Stimulated activated CD8-positive, alpha-beta memory T cell treated with anti-CD3 and anti-CD28 coated beads, Interleukin-15, amount 100 ng/mL, for 4 hours (primary cell): Measurements from ENCODE around the gene CDC20.
A peak's percentile ranks its signal among the peaks of the same experiment; 100 is the strongest.
"Not testable (repeated sequence)": the region's sequence is repeated elsewhere in the genome, so short reads cannot be mapped to it uniquely, and the experiment has no call there.

Experiments used
- DNase-seq, 2 donors: peaks; one replicate each; pipeline ENCODE4 v3.0.0-alpha.2; 2020; ENCODE audit warnings: low read depth in 2 of 2

Gene CDC20

DNA sequence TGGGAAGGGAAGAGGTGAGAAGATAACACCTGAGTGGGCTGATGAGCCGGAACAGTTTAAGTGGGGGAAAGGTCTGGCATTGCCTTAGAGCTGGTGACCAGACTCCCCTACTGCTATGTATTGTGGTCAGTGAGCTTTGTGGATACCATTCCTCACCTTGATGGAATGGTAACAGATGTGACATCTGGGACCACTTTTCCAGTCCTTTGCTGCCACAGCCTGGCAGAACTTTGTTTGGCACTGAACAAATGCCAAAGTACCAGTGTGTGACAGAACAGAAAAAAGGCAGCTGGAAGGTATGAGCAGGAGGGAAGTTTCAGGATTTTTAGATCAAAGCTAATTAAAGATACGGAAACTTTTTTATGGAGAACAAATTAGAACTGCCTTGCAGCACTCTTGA lies 24.7 kb downstream of the CDC20 start:
- no peak for DNase-seq

GRCh38 chr1:43386676-43387075 lies 27.9 kb downstream of the CDC20 start:
- DNase-seq: no peak

GRCh38 chr1:43387976-43388599 lies 29.3 kb downstream of the CDC20 start:
- DNase-seq: no peak

- no peak for DNase-seq
Measured at GRCh38 chr1:43388613-43389012, 29.8 kb downstream of the CDC20 start.

DNA sequence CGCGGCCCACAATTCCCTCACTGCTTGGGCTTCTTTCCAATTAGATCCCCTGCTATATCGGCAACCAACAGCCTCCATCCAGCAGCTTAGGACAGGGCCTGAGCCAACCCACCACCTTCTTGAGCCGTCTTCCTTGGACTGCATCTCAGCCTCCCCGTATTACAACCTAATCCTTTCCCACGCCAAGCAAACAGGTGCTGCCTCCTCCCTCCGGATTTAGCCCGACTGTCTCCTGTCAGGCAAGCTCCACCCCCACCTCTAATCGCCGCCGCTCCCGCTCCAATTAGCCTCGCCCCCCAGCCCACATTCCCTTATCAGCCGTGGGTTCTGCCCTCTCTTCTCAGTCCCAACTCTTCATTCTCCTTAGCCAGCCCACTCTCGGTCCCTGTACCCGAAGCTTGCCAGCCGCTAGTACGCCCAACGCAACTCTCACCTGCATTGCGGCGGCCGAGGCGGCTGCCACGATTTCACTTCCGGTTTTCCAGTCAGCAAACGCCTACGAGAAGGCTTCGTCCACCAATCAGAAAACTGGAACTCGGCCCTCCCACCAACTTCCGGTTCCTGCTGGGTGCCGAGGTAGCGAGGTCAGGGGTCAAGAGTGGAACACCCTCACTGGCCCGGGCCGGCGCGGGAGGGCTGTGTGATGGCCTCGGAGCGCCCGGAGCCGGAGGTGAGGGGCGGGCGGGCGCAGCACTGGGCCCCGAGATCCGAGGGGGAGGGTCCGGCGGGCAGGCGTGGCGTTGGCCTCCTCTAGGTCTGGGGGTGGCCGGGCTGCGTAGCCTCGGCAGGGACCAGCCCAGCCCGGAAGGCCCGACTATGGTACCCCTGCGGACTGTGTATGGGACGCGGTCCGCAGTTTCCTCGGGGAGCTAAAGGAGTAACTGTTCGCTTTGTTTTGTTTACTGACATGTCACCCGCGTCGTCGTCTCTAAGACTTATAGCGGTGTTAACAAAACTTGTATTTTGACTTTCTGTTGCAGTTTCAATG lies 30.8 kb downstream of the CDC20 start, which contains the start of the genes MED8 and SZT2:
MED8 (minus strand) TSS at position 475 of the 988 bp plus-strand sequence; CDS start at position 439, 36 bp downstream.
SZT2 (plus strand) TSS at position 574 of the 988 bp plus-strand sequence; CDS start at position 644, 70 bp downstream.
- peak; percentile 82 to 88 for DNase-seq

DNA sequence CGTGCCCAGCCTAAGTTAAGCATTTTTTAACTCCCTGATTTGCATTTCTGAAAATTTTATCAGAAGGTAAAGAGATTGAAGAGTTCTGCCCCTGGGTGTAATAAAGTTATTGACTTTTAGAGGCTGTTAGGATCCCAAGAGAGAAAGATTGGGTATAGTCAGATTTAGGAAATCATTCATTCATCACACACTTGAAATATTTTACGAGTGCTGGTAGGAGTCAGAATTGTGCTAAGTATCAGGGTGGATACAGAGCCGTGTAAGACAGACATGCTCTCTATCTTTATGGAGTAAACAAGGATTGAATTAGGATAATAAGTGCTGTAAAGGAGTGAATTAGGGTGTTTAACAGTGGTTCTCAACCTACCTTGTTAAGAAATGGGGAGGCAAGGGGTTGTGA lies 33.9 kb downstream of the CDC20 start:
- DNase-seq: no peak

- DNase-seq: no peak
Measured at GRCh38 chr1:43395523-43395922, 36.7 kb downstream of the CDC20 start.

DNA sequence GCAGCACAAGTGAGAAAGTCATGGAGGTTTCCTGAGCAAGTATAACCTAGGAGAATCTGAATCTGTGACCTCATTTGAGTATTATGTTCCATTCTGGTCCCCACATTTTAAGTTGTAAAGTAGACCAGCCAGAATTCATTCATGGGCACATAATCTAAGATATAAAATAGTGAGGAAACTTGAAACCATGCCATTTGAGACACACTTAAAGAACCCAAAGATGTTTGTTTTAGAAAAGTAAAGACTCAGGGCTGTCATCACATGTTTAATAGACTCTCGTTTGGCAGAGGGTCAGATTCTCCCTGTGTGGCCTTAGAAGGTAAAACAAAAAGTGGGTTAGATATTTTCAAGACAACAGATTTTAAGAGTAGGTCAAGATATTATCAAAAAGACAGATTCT lies 37.3 kb downstream of the CDC20 start:
- DNase-seq: no peak

- DNase-seq: no peak
Measured at GRCh38 chr1:43398227-43398626, 39.4 kb downstream of the CDC20 start.

DNA sequence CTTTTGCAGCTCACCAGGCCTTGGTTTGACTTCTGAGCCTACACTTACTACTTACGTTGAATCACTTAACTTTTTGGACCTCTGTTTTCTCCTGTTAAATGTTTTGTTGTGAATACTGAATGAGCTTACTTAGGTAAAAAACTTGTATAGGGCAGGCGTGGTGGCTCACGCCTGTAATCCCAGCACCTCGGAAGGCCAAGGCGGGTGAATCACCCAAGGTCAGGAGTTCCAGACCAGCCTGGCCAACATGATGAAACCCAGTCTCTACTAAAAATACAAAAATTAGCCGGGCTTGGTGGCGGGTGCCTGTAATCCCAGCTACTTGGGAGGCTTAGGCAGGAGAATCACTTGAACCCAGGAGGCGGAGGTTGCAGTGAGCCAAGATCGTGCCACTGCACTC lies 41.7 kb downstream of the CDC20 start:
- DNase-seq: not testable (repeated sequence)

GRCh38 chr1:43402089-43402865 lies 43.5 kb downstream of the CDC20 start:
- no peak for DNase-seq

GRCh38 chr1:43404353-43404752 lies 45.6 kb downstream of the CDC20 start:
- DNase-seq: no peak

DNA sequence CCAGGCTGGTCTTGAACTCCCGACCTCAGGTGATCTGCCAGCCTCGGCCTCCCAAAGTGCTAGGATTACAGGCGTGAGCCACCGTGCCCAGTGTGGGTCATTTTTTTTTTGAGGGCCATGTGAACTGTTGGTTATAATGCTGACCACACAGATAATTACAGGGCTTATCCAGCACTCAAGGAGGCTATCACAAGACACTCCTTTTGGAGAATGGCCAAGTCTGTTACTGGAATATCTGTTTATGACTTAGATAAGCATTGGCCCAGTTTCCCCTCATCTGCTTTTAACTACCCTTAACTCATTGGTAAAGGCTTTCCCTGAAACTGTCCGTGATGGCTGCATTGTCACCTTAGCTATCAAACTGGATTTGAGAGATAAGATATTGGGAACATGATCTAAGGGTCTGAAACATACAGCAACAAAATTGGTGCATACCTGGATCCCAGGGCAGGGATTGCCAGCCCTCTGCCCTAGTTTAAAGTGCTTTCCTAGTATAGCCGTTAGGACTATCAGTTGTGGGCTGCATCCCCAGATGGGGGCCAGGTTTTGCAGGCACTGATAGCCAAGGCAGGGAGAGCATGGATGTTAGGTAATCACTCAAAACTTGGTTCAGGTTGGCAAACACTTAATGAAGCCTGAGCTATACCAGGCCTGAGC lies 46.6 kb downstream of the CDC20 start:
- DNase-seq: no peak

DNA sequence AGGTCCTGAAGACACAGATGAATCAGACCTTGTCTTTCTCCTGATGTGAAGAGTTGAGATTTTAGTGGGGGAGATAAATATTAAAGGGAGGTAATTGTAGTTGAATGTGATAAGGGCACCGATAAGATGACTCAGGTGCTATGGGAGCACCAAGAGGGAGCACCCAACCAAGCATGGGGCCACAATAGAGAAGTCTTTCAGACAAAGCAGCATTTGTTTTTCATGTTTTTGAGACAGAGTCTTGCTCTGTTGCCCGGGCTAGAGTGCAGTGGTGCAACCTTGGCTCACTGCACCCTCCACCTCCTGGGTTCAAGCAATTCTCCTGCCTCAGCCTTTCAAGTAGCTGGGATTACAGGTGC lies 47.1 kb downstream of the CDC20 start:
- no peak for DNase-seq

DNA sequence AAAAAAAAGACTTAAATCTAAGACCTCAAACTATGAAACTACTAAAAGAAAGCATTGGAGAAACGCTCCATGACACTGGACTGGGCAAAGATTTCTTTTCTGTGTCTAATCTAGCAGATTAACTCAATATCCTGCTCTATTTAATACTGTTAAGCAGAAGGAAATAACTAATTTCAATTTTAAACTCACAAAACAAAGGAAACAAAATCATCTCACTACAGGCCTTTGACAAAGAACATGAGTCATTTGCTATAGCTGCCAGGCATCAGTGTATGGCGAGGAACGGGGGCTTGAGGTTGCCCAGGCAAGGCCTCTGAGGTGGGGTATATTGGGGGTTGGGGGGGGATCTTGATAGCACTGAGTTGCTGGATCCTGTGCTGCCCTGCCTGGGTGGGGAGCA lies 51.8 kb downstream of the CDC20 start:
- DNase-seq: no peak
